GM23338 (cell line): ENCODE data around the gene CADPS.

Source experiments
- CTCF ChIP-seq, 2 experiments: fragments of 200-600 bp in 1 of 2; sonication (generic) in 1 of 2; conservative IDR thresholded peaks; 2 replicates each; pipeline versions ENCODE4 v1.5.1 to v1.6.1; 2016 to 2017; ENCODE audit warnings: antibody characterized with exemption in 2 of 2, low read depth in 2 of 2, mild to moderate bottlenecking in 2 of 2, moderate library complexity in 1 of 2
- EZH2 ChIP-seq: fragments of 200-600 bp; sonication (generic); IDR thresholded peaks from one replicate; pipeline ENCODE4 v1.8.0; 2017; ENCODE audit warnings: antibody characterized with exemption, mild to moderate bottlenecking, low read depth; ENCODE audit not compliant: unreplicated experiment
- POLR2AphosphoS5 ChIP-seq: IDR thresholded peaks from 2 replicates; pipeline ENCODE4 v1.6.1; 2016; ENCODE audit warnings: antibody characterized with exemption, low read depth
- REST ChIP-seq: IDR thresholded peaks from one replicate; pipeline ENCODE4 v1.6.1; 2018; ENCODE audit warnings: antibody characterized with exemption; ENCODE audit not compliant: unreplicated experiment
- STAT1 ChIP-seq: IDR thresholded peaks from one replicate; pipeline ENCODE4 v1.6.1; 2016; ENCODE audit warnings: antibody characterized with exemption; ENCODE audit not compliant: unreplicated experiment

- TF ChIP-seq STAT1 = no peak
- no peak for TF ChIP-seq CTCF (conservative IDR thresholded peaks at IDR 0.05; ENCODE audit: low read depth in 2 of 2)
- TF ChIP-seq EZH2 = no peak
- TF ChIP-seq POLR2AphosphoS5 = no peak
- no peak for TF ChIP-seq REST
Measured at GRCh38 chr3:62602987-62603386, 272.2 kb downstream of the CADPS start.
